ENCODE data around the gene NMRK1.

Gene NMRK1

GRCh38 chr9:75054368-75055001 is 33.5 kb downstream of the NMRK1 start:
- DNase-seq, result no peak

DNA sequence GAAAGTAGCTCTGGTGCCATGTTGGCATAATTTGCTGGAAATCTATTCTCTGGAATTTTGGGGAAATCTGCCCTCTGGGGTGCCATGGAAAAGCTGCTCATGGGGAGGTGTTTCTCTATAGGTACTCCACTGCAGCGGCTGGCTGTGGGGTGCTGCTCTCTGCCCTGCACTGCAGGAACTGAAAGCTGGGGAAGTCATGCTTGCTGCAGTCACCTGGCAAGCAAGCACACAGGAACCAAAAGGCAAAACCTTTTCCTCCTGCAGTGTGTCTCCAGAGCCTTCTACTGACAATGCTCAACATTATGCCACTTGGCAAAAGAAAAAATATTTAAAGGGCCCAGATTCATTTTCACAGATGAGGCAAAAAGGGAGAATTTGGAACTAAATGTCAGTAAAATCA is 34.1 kb downstream of the NMRK1 start:
- DNase-seq, result no peak

DNA sequence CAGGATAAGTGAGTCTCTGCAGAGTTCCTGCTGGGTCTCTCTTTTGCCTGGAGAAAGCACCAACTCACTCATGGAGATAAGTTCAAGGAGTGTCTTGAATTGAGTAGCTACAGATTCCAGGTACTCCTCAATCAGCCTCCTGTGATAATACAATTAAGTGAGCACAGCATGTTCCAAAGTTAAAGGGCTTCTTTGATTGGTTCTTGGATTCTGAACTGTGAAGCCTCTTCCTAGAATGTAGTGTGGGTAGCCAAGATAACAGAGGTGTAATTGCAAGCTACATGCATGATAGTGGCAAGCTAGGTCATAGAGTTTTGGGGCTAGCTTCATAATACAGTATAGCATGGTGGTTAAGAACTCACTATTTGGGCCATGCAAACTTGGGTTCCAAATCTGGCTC is 36.7 kb downstream of the NMRK1 start:
- no peak for DNase-seq

GRCh38 chr9:75047506-75047905 is 40.4 kb downstream of the NMRK1 start:
- DNase-seq, result no peak

DNA sequence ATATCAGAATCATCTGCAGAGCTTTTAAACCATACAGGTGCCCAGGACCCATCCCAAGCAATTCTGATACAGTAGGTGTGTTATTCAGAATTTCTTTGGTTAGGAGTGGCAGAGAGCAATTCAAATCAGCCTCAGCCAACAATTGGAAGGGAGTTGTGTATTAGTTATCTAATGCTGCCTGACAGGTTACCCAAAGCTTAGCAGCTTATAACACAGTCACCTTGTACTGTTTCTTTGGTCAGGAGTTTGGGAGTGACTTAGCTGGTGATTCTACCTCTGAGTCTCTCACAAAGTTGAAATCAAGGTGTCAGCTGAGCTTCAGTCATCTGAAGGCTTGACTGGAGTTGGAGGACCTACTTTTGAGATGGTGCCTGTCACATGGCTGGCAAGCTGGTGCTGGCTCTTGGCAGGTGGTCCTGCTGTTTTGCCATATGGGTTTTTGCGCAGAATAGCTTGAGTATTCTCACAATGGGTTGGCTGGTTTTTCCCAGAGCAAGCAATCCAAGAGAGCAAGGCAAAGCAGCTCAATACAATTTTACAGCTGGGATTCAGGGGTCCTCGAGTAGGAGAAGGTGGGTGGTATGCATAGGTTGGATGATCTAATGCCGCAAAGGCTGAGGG is 41.1 kb downstream of the NMRK1 start:
- no peak for DNase-seq

GRCh38 chr9:75041041-75041440 is 46.9 kb downstream of the NMRK1 start:
- no peak for DNase-seq

DNA sequence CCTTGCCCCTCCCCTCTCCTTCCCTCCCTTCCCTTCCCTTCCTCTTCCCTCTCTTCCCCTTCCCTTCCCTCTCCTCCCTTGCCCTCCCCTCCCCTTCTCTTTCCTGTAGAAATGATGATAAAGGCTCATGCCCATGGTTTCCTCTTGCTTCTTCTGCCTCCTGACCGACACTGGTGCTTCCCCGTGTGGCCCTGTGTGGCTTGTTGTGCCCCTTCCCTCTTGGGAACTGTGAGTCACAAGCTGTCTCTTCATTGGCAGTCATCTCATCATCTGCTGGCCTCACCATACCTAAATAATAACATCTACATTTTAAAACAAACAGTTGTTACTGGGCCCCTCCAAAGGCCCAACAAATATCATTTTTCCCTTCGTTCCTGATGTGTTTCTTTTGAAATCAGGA is 48.2 kb downstream of the NMRK1 start:
- DNase-seq, result no peak

GRCh38 chr9:75039009-75039408 is 48.9 kb downstream of the NMRK1 start:
- DNase-seq, result no peak

DNA sequence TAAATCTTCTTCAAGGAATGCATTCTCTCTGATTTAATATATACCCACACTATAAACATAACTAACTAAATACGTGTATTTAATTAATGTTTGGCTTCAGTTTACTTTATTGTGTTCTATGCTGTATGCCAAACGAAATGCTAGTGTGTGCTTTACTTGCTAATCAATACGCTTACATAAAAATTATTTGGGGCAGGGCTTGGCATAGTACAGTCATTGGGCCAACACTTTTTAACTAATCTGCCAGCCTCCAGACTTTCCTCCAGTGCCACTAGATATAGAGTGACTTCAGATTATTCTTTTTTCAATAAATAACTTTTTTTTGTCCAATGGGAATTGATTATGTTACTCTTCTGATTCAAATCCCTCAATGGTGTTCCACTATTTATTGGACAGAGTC is 51.2 kb downstream of the NMRK1 start:
- DNase-seq, result no peak

DNA sequence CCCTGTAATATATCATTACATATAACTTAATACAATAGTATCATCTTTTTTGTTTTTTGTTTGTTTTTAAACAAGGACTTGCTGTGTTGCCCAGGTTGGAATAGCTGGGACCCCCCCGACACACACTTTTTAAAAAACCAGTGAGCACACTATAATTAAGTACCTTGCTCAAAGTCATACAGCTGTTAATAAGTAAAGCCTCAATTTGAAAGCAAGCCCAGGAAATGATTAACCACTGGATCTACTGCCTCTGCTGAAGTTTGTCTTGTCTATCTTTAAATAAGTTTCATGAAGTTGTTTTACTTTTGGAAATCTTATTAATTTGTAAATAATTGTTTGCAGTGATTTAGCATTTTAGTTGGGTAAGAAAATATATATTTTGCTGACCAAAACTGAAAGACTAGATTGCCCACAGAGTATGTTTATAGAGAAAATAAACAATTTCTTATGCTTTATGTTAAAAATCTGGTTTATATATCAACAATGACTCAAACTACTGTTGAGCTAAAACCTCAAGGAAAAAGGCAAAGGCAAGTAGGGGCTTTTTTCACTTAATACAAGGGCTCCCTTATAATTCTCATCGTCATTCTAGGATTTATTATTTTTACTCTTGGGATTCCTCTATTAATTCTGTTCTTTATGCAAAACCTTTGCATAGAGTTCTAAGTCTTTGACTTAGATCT is 54.0 kb downstream of the NMRK1 start:
- DNase-seq, result no peak

DNA sequence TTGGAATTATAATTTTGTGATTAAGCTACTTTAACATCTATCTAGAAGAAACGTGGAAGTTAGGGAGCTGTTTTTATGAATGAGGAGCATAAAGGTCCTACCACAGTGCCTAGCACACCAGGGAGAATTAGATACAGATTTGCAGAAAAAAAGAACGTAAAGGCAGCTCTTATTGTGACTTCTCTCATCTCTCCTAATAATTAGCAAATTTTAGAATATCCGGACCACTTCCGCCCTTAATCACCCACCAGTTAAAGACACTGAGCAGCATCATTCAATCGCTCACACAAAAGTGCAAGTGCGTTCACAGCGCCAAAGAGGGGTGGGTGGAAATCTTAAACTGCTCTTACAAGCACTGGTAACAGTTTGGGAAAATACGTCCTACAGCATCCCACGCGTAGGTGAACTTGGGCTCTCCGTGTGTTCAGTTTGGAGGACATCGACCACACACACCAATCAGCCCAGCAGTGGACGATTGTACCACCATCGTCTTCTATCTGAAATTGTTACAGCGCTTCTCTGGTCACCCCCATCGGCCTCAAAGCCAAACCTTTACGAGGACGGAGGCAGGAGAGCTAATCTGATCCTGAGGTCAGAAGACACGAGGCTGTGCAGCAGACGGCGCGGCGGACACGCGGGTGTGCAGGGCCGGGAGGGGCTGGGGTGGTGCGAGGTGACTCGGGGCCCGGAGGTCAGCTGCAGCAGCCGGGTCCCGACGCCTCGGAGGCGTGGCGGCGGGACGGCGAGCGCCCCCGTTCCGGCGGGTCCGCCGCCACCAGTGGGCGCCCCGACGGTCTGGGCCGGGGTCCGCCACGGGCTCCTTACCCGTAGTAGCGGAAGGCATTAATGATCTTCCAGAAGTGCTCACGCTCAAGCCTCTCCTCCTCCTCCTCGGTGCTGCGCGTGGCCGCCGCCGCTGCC is 60.5 kb downstream of the NMRK1 start:
- peak; percentile 57 to 64 for DNase-seq

DNA sequence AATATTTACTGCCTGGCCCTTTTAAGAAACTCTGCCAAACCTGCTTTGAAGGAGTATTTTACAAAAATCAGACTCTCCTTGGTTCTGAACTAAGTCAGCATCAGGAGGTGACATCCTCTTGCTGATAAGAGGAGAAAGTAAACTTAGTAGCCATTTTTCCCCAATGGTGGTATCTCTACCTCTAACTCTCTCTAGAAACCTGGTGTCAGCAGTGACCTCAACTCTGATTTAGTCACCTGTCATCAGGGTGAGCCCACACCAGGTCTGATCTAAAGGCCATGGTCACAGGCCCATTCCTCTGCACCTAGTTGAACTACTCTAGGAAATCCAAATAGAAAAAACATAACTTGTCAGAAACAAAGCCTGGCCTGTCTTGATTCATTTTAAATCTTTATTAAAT is 64.1 kb downstream of the NMRK1 start:
- DNase-seq, result no peak

DNA sequence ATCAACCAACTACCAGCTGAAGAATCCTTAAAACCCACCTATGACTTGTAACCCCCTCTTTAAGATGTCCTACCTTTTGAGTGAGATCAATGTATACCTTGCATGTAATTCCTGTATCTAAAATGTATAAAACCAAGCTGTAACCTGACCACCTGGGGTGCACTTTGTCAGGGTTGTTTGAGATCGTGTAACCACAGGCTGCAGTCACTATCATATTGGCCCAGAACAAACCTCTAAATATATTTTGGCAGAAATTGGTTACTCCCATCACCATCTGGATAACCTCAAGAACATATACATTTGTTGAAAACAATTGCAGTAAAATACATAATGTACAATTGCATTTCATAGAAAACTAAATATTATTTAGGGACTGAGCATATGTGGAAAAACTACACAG is 68.3 kb downstream of the NMRK1 start:
- DNase-seq, result no peak

GRCh38 chr9:75019022-75019421 is 68.9 kb downstream of the NMRK1 start:
- DNase-seq, result no peak

- no peak for DNase-seq
These were observed 70.6 kb downstream of the NMRK1 start for GRCh38 chr9:75017378-75017777.

DNA sequence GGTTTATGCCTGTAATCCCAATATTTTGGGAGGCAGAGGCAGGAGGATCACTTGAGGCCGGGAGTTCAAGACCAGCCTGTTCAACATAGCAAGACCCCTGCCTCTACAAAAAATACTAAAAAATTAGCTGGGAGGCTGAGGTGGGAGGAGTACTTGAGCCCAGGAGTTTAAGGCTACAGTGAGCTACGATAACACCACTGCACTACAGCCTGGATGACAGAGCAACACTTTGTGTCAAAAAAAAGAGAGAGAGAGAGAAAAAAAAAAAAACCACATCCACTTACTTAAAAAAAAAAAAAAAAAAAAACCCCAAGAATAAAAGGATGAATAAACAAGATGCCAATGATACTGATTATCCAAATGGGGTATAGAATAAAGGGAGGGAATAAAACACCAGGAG is 74.2 kb downstream of the NMRK1 start:
- DNase-seq, result no peak

Data from activated CD4-positive, alpha-beta T cell treated with anti-CD3 and anti-CD28 coated beads, Interleukin-2, amount 50 U/mL, for 48 hours (primary cell).